MCF 10A (cell line): ENCODE data around the gene SMIM36. TPM values are rescaled to one million over a fixed set of nuclear protein-coding genes. Genes with fewer than 3 reads are reported as not detected.

ENCODE experiments used
- BruUV-seq: library from RNA; stranded (reverse); fragments of 400-500 nt; replicated peaks from 2 replicates; lab custom pipeline; 2021; lab: Mats Ljungman, UMichigan
- CTCF ChIA-PET: fragments of 300-600 bp; sonication (Branson Sonifier 250); formaldehyde crosslinking; extraction: SDS; loops from one replicate; lab custom pipeline; 2021; ENCODE audit warnings: antibody characterized with exemption, inconsistent platforms; lab: Yijun Ruan, JAX
- POLR2A ChIA-PET: fragments of 300-600, 350-650 bp; sonication (Branson Sonifier 250); formaldehyde crosslinking; extraction: SDS; loops from one replicate; lab custom pipeline; 2020; ENCODE audit warnings: antibody characterized with exemption, inconsistent platforms; lab: Yijun Ruan, JAX
- DNase-seq: peaks from one replicate; pipeline ENCODE4 v3.0.0-alpha.2; 2018; ENCODE audit not compliant: unreplicated experiment
- H3K27ac Mint-ChIP-seq: one replicate; pipeline ENCODE4 v1.8.0; 2022; ENCODE audit warnings: mild to moderate bottlenecking, low read depth, mixed read lengths; ENCODE audit not compliant: unreplicated experiment
- H3K27me3 Mint-ChIP-seq: one replicate; pipeline ENCODE4 v1.8.0; 2022; ENCODE audit warnings: mixed read lengths; ENCODE audit not compliant: insufficient read depth, unreplicated experiment
- H3K36me3 Mint-ChIP-seq: one replicate; pipeline ENCODE4 v1.8.0; 2022; ENCODE audit warnings: mild to moderate bottlenecking, moderate library complexity, mixed read lengths; ENCODE audit not compliant: insufficient read depth, unreplicated experiment
- H3K4me1 Mint-ChIP-seq: one replicate; pipeline ENCODE4 v1.8.0; 2022; ENCODE audit warnings: mixed read lengths; ENCODE audit not compliant: insufficient read depth, unreplicated experiment
- H3K4me3 Mint-ChIP-seq: one replicate; pipeline ENCODE4 v1.8.0; 2022; ENCODE audit warnings: mild to moderate bottlenecking, moderate library complexity, mixed read lengths; ENCODE audit not compliant: unreplicated experiment
- H3K9me3 Mint-ChIP-seq: one replicate; pipeline ENCODE4 v1.8.0; 2022; ENCODE audit warnings: mixed read lengths; ENCODE audit not compliant: unreplicated experiment
- intact Hi-C: fragments of 100-400 bp; cut with micrococcal nuclease; formaldehyde crosslinking; loops from 2 replicates; pipeline ENCODE4 v1.14.1; 2022
- total RNA-seq: library from RNA; stranded (reverse); gene quantifications from 2 replicates; pipeline ENCODE4 v1.2.3, GENCODE V29; 2022
- TF ChIP-seq, protein P1 (sequence below): fragments of 200-600 bp; IDR thresholded peaks from one replicate; pipeline ENCODE4 v1.8.0; 2022; ENCODE audit warnings: antibody characterized with exemption, mild to moderate bottlenecking; ENCODE audit not compliant: unreplicated experiment

SMIM36 gene
- total RNA-seq, 1 experiment from 2014 or later, result not detected

DNA sequence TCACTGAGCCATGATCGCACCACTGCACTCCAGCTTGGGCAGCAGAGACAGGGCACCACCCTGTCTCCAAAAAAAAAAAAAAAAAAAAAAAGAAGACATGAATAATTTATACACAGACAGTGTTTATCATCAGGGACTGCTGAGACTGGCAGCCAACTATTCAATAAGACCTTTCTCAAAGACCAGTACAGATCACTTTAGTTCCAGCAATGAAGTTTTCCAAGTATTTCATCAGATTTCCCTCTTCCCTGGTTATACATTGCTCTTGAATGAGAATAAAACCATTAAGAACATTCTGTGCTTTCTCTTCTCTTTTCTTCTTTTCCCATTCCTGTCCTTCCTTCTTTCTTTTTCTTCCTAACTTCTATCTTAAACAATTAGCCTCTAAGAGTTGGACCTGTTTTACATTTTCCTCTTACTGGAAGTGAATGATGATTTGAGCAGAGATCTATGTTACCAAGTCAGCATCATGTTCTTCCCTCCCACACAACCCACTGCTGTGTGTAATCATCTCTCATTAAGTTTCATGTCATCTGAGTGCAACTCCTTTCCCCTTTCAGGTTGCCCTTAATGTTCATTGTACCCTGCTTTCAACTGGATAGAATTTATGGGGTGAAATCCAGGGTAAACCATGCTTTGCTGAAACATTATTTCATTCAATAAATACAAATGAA, 35.9 kb upstream of the SMIM36 start:
- H3K4me3 Mint-ChIP-seq, result no peak overlapping the region
- TF ChIP-seq, protein P1, sequence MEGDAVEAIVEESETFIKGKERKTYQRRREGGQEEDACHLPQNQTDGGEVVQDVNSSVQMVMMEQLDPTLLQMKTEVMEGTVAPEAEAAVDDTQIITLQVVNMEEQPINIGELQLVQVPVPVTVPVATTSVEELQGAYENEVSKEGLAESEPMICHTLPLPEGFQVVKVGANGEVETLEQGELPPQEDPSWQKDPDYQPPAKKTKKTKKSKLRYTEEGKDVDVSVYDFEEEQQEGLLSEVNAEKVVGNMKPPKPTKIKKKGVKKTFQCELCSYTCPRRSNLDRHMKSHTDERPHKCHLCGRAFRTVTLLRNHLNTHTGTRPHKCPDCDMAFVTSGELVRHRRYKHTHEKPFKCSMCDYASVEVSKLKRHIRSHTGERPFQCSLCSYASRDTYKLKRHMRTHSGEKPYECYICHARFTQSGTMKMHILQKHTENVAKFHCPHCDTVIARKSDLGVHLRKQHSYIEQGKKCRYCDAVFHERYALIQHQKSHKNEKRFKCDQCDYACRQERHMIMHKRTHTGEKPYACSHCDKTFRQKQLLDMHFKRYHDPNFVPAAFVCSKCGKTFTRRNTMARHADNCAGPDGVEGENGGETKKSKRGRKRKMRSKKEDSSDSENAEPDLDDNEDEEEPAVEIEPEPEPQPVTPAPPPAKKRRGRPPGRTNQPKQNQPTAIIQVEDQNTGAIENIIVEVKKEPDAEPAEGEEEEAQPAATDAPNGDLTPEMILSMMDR, result no peak
- CTCF ChIA-PET, result interaction anchor here (1.0 kb wide), 1 partner anchor 32 kb away, joined by 4 read pairs; no protein-coding TSS in a partner anchor
- H3K9me3 Mint-ChIP-seq, result no peaks in the 10 kb centered on the region
- no peak for DNase-seq
- POLR2A ChIA-PET, result no interaction called here
- no peaks in the 10 kb centered on the region for H3K36me3 Mint-ChIP-seq
- H3K27me3 Mint-ChIP-seq, result no peaks in the 10 kb centered on the region
- BruUV-seq, result no TSS peak
- intact Hi-C loops, result loop anchor here (5.0 kb wide), 1 partner anchor 40 kb away; no protein-coding TSS in a partner anchor
- H3K4me1 Mint-ChIP-seq, result peaks cover 16% of the 10 kb centered on the region
- peak overlapping the region; percentile 3 for H3K27ac Mint-ChIP-seq

DNA sequence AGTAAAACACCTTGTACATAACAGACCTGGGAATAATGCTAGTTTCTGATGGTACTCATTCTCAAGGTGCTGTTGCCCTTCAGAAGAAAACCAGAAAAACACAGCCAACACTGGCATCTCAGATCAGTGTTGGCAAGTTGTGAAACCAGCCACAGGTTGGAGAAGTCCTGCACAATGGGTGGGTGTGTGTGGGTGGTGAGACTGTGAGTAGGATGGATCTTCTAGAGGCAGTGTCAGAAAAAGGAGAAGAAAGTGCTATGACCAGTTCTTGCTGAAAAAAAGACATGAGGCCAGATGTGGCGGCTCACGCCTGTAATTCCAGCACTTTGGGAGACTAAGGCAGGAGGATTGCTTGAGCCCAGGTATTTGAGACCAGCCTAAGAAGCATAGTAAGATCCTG, 35.2 kb upstream of the SMIM36 start:
- TF ChIP-seq, protein P1, result no peak
- no peak overlapping the region for H3K4me3 Mint-ChIP-seq
- intact Hi-C loops, result loop anchor here (5.0 kb wide), 1 partner anchor 41 kb away; no protein-coding TSS in a partner anchor
- H3K36me3 Mint-ChIP-seq, result no peaks in the 10 kb centered on the region
- H3K27me3 Mint-ChIP-seq, result no peaks in the 10 kb centered on the region
- ChIA-PET POLR2A (no interaction called here), CTCF (interaction anchor here (0.9 to 3.8 kb wide), 3 partner anchors 13 to 171 kb away, joined by 3 to 14 read pairs (median 4); no protein-coding TSS in a partner anchor)
- H3K27ac Mint-ChIP-seq, result no peak overlapping the region
- no peaks in the 10 kb centered on the region for H3K9me3 Mint-ChIP-seq
- H3K4me1 Mint-ChIP-seq, result peaks cover 19% of the 10 kb centered on the region
- DNase-seq, result no peak
- no TSS peak for BruUV-seq

DNA sequence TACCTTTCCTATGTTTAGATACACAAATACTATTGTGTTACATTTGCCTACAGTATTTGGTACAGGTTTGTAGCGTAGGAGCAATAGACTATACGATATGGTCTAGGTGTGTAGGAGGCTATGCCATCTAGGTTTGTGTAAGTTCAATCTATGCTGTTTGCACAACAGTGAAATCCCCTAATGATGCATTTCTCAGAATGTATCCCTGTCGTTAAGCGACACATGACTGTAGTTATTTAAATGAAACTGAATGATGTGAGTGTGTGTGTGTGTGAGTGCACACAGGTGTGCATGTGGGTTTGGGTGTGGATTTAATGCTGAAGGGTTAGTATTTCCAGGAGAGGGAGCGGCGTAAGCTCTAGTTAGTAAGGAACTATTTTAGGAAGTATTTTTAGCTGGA, 34.6 kb upstream of the SMIM36 start:
- ChIA-PET CTCF (interaction anchor here (0.6 to 3.8 kb wide), 6 partner anchors 13 to 172 kb away, joined by 3 to 14 read pairs (median 4); no protein-coding TSS in a partner anchor), POLR2A (no interaction called here)
- no TSS peak for BruUV-seq
- no peak for DNase-seq
- intact Hi-C loops, result loop anchor here (5.0 kb wide), 1 partner anchor 41 kb away; no protein-coding TSS in a partner anchor
- Mint-ChIP-seq H3K9me3 (no peaks in the 10 kb centered on the region), H3K4me3 (no peak overlapping the region), H3K27me3 (no peaks in the 10 kb centered on the region), H3K36me3 (no peaks in the 10 kb centered on the region), H3K27ac (no peak overlapping the region), H3K4me1 (peaks cover 22% of the 10 kb centered on the region)
- TF ChIP-seq, protein P1, result no peak

DNA sequence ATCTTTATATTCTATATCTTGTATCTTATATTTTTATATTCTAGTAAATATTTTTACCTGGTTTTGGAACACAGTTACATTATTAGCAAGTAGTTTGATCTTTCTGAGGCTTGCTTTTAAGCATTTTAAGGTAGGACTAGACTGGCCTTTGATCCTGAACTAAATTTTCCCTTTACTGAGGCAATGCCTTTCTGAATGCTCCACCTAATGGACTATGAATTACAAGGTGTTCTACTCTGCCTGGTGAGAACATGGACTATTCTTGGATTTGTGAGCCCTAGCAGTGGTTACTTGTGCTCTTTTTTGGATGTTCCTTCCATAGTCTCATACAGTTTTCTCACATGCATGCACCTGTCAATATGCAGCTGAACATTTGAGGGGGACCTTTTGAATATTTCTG, 32.5 kb upstream of the SMIM36 start:
- no peak overlapping the region for H3K4me3 Mint-ChIP-seq
- POLR2A ChIA-PET, result interaction anchor here (0.6 kb wide), 1 partner anchor 476 kb away, joined by 3 read pairs; no protein-coding TSS in a partner anchor
- intact Hi-C loops, result no loop called here
- BruUV-seq, result no TSS peak
- no peak for DNase-seq
- CTCF ChIA-PET, result interaction anchor here (1.6 to 3.8 kb wide), 2 partner anchors 17 to 29 kb away, joined by 6 to 14 read pairs; no protein-coding TSS in a partner anchor
- no peaks in the 10 kb centered on the region for H3K27me3 Mint-ChIP-seq
- H3K36me3 Mint-ChIP-seq, result no peaks in the 10 kb centered on the region
- H3K27ac Mint-ChIP-seq, result no peak overlapping the region
- H3K9me3 Mint-ChIP-seq, result no peaks in the 10 kb centered on the region
- H3K4me1 Mint-ChIP-seq, result peaks cover 28% of the 10 kb centered on the region
- TF ChIP-seq, protein P1, result no peak
